ENCODE data around the gene EIF4E. TPM values are rescaled to one million over a fixed set of nuclear protein-coding genes. Genes with fewer than 3 reads are reported as not detected.

The EIF4E gene
- total and polyA plus RNA-seq, 2 of the 4 experiments (the other 2 are of a cell fraction) = 80.4 to 113 TPM

DNA sequence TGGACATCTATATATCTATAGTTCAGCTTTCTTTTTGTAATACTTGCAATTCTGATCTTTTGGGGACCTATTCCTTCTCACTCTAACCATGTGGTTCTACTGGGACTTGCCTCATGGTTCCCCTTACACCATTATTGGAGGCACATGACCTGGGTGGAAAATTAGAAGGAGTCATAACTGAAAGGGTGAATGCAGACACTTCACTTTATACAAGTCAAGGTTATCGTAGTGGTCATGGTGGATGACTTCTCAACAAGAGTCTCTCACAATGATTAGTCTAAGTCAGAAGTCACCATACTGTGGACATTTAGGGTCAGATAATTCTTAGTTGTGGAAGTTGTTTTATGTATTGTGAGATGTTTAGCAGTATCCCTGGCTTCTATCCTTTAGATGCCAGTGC is 10.5 kb upstream of the EIF4E start:
- Histone ChIP-seq H4K5ac (ENCODE audit: low read depth, low read length) (no peak overlapping the region), H2BK5ac (ENCODE audit: low read depth, low read length, poor library complexity, severe bottlenecking) (no peak overlapping the region), H3K9me3 (ENCODE audit: control insufficient read depth, insufficient read depth, low read length) (no peaks in the 10 kb centered on the region), H3K4ac (ENCODE audit: low read depth, low read length) (no peak overlapping the region), H2BK120ac (ENCODE audit: low read depth, low read length) (no peak overlapping the region), H2AK5ac (ENCODE audit: low read depth, low read length) (no peak overlapping the region), H4K8ac (ENCODE audit: low read depth in 2 of 2, low read length in 2 of 2) (no peak overlapping the region), H3K14ac (replicated peaks; ENCODE audit: low read depth, low read length) (no peak overlapping the region), H3K56ac (ENCODE audit: extremely low read depth, insufficient read depth, low read length) (no peak overlapping the region), H4K91ac (ENCODE audit: insufficient read depth, low read depth, low read length) (no peak overlapping the region), H2AFZ (replicated peaks; ENCODE audit: low read length, poor library complexity) (no peak overlapping the region), H3K79me1 (ENCODE audit: low read depth in 1 of 2, low read length in 2 of 2) (no peaks in the 10 kb centered on the region), H2AK9ac (replicated peaks; ENCODE audit: low read depth, low read length, poor library complexity) (no peak overlapping the region), H3K18ac (ENCODE audit: low read depth, low read length) (no peak overlapping the region), H3K9ac (ENCODE audit: low read depth, low read length) (no peak overlapping the region), H3K23ac (ENCODE audit: low read depth, low read length) (no peak overlapping the region), H3K4me2 (ENCODE audit: low read depth, low read length) (no peak overlapping the region), H2BK20ac (ENCODE audit: low read depth, low read length) (no peak overlapping the region), H3K4me1 (ENCODE audit: control insufficient read depth, insufficient read depth, low read length) (peaks cover 2% of the 10 kb centered on the region; the same call in 1 of the 2 replicates), H3K9me1 (ENCODE audit: insufficient read depth, low read length) (no peaks in the 10 kb centered on the region), H3K27me3 (ENCODE audit: control insufficient read depth, insufficient read depth, low read length) (no peaks in the 10 kb centered on the region), H3K27ac (ENCODE audit: insufficient read depth, low read length) (no peak overlapping the region), H2BK15ac (ENCODE audit: low read depth, low read length) (no peak overlapping the region), H4K20me1 (ENCODE audit: insufficient read depth, low read length) (no peaks in the 10 kb centered on the region), H3K4me3 (ENCODE audit: insufficient read depth, low read depth, low read length) (no peak overlapping the region), H3K36me3 (ENCODE audit: control insufficient read depth, insufficient read depth, low read length) (no peaks in the 10 kb centered on the region)
- dilution Hi-C loops (cut with HindIII; ENCODE audit: low sequenced_read_pairs, unreplicated experiment) (no loop called here), in situ Hi-C loops (cut with MboI; ENCODE audit: low sequenced_read_pairs) (no loop called here), intact Hi-C loops (cut with micrococcal nuclease) (loop anchor here (1.0 to 2.0 kb wide), 2 partner anchors 465 to 524 kb away; no protein-coding TSS in a partner anchor)
- no peak for TF ChIP-seq MAFK (IDR thresholded peaks at IDR 0.05; ENCODE audit: low read depth, low read length)
- TF ChIP-seq NFE2L2 (IDR thresholded peaks at IDR 0.05; ENCODE audit: low read depth, low read length) = no peak
- TF ChIP-seq, protein P1, sequence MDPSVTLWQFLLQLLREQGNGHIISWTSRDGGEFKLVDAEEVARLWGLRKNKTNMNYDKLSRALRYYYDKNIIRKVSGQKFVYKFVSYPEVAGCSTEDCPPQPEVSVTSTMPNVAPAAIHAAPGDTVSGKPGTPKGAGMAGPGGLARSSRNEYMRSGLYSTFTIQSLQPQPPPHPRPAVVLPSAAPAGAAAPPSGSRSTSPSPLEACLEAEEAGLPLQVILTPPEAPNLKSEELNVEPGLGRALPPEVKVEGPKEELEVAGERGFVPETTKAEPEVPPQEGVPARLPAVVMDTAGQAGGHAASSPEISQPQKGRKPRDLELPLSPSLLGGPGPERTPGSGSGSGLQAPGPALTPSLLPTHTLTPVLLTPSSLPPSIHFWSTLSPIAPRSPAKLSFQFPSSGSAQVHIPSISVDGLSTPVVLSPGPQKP (IDR thresholded peaks at IDR 0.05; ENCODE audit: borderline replicate concordance, low read depth, low read length) = no peak
- ChIA-PET POLR2A (ENCODE audit: unreplicated experiment) (no interaction called here), CTCF (interaction anchor here (1.4 kb wide), 1 partner anchor 10 kb away, joined by 4 read pairs; no protein-coding TSS in a partner anchor)
- no CpG with 5 or more reads among the region's 1 CpG for WGBS, 2 experiments (ENCODE audit: extremely low coverage in 2 of 2, insufficient read length in 1 of 2)
- no TSS peak for BruUV-seq (replicated peaks)
- DNase-seq = no peak
- ATAC-seq (ENCODE audit: low read depth) = no peak

All from IMR-90 (cell line).